GM12878 (cell line): ENCODE results near the gene RNF13.

ENCODE experiments used
- CREM ChIP-seq: IDR thresholded peaks from 2 replicates; pipeline ENCODE4 v1.6.1; 2014; ENCODE audit warnings: antibody characterized with exemption, low read depth
- CTCF ChIP-seq, 3 experiments: IDR thresholded peaks in 2 of 3; conservative IDR thresholded peaks in 1 of 3; 2 replicates each; pipeline ENCODE4 v1.5.1; 2011; ENCODE audit warnings: low read depth in 3 of 3, low read length in 3 of 3, mild to moderate bottlenecking in 3 of 3, control low read depth in 2 of 3, moderate library complexity in 2 of 3, inconsistent platforms in 1 of 3, mixed read lengths in 1 of 3; ENCODE audit not compliant: control insufficient read depth in 2 of 3, insufficient read depth in 1 of 3; ENCODE audit errors: extremely low read depth in 1 of 3

GRCh38 chr3:149871855-149872254 lies 58.8 kb downstream of the RNF13 start:
- TF ChIP-seq CREM (no peak), CTCF (IDR thresholded peaks at IDR 0.05 in 2 of 3, conservative IDR thresholded peaks at IDR 0.05 in 1 of 3; ENCODE audit: control insufficient read depth in 2 of 3, extremely low read depth in 1 of 3, insufficient read depth in 1 of 3, low read depth in 3 of 3, low read length in 3 of 3) (no peak)
